HEK293 (cell line): Measurements from ENCODE around the gene CELSR3.
A peak's percentile ranks its signal among the peaks of the same experiment; 100 is the strongest.

ENCODE experiments used
- CTCF ChIA-PET: fragments of 350-600 bp; formaldehyde crosslinking; extraction: SDS; loops from one replicate; lab custom pipeline; 2021; ENCODE audit warnings: antibody characterized with exemption; lab: Yijun Ruan, JAX
- POLR2A ChIA-PET: fragments of 300-600 bp; formaldehyde crosslinking; extraction: SDS; loops from one replicate; lab custom pipeline; 2020; ENCODE audit warnings: antibody characterized with exemption, inconsistent platforms; lab: Yijun Ruan, JAX
- H3K27ac ChIP-seq: fragments of 200-500 bp; sonication (Bioruptor generic); 2 replicates; pipeline ENCODE4 v1.5.1; 2014; ENCODE audit warnings: low read depth, low read length, control low read depth, inconsistent platforms; ENCODE audit errors: extremely low read depth
- H3K36me3 ChIP-seq, 2 experiments: fragments of 200-500 bp in 1 of 2; sonication (Bioruptor generic) in 1 of 2; 1 replicate in 1 of 2; 2 replicates in 1 of 2; pipeline ENCODE4 v1.5.1; 2014 to 2017; ENCODE audit warnings: inconsistent platforms in 2 of 2, low read length in 2 of 2; ENCODE audit not compliant: control insufficient read depth in 2 of 2, insufficient read depth in 1 of 2
- H3K4me1 ChIP-seq: fragments of 200-500 bp; sonication (Bioruptor generic); 2 replicates; pipeline ENCODE4 v1.5.1; 2014; ENCODE audit warnings: mild to moderate bottlenecking, low read length, inconsistent platforms; ENCODE audit not compliant: control insufficient read depth, insufficient read depth
- H3K4me3 ChIP-seq: 2 replicates; pipeline ENCODE4 v1.5.1; 2011; ENCODE audit warnings: low read depth, mild to moderate bottlenecking, control low read depth, low read length, moderate library complexity
- H3K9me3 ChIP-seq: fragments of 200-500 bp; sonication (Bioruptor generic); 2 replicates; pipeline ENCODE4 v1.5.1; 2014; ENCODE audit warnings: low read depth, low read length, inconsistent platforms; ENCODE audit not compliant: control insufficient read depth, insufficient read depth
- BCL11B ChIP-seq: fragments of 450-650 bp; formaldehyde crosslinking; IDR thresholded peaks from 2 replicates; pipeline ENCODE4 v1.5.1; 2016; ENCODE audit warnings: low read depth, missing biosample characterization, missing genetic modification characterization
- IKZF3 ChIP-seq: fragments of 450-650 bp; IDR thresholded peaks from 2 replicates; pipeline ENCODE4 v1.5.0; 2018; ENCODE audit warnings: missing biosample characterization, mild to moderate bottlenecking, missing genetic modification characterization, moderate library complexity
- KLF1 ChIP-seq: fragments of 450-650 bp; formaldehyde crosslinking; IDR thresholded peaks from 2 replicates; pipeline ENCODE4 v1.5.1; 2016; ENCODE audit warnings: missing biosample characterization, missing genetic modification characterization
- KLF16 ChIP-seq: fragments of 450-650 bp; formaldehyde crosslinking; IDR thresholded peaks from 2 replicates; pipeline ENCODE4 v1.5.1; 2017; ENCODE audit warnings: missing biosample characterization, missing genetic modification characterization
- PATZ1 ChIP-seq: fragments of 450-650 bp; formaldehyde crosslinking; IDR thresholded peaks from 2 replicates; pipeline ENCODE4 v1.5.1; 2016; ENCODE audit warnings: missing biosample characterization, missing genetic modification characterization
- RBAK ChIP-seq: fragments of 450-650 bp; formaldehyde crosslinking; IDR thresholded peaks from 2 replicates; pipeline ENCODE4 v1.5.1; 2016; ENCODE audit warnings: missing biosample characterization, missing genetic modification characterization
- SCRT1 ChIP-seq: fragments of 450-650 bp; formaldehyde crosslinking; IDR thresholded peaks from 2 replicates; pipeline ENCODE4 v1.5.1; 2016; ENCODE audit warnings: missing biosample characterization, missing genetic modification characterization, borderline replicate concordance
- SP2 ChIP-seq: fragments of 450-650 bp; formaldehyde crosslinking; IDR thresholded peaks from 2 replicates; pipeline ENCODE4 v1.5.1; 2016; ENCODE audit warnings: missing biosample characterization, missing genetic modification characterization
- ZBTB1 ChIP-seq: fragments of 450-650 bp; formaldehyde crosslinking; IDR thresholded peaks from 2 replicates; pipeline ENCODE4 v1.5.1; 2016; ENCODE audit warnings: missing biosample characterization, missing genetic modification characterization
- ZBTB21 ChIP-seq: fragments of 450-650 bp; formaldehyde crosslinking; IDR thresholded peaks from 2 replicates; pipeline ENCODE4 v1.5.1; 2017; ENCODE audit warnings: missing biosample characterization, missing genetic modification characterization
- ZBTB48 ChIP-seq: fragments of 450-650 bp; formaldehyde crosslinking; IDR thresholded peaks from 2 replicates; pipeline ENCODE4 v1.5.1; 2016; ENCODE audit warnings: missing biosample characterization, missing genetic modification characterization
- ZBTB49 ChIP-seq: fragments of 450-650 bp; formaldehyde crosslinking; IDR thresholded peaks from 2 replicates; pipeline ENCODE4 v1.5.1; 2016; ENCODE audit warnings: missing biosample characterization, missing genetic modification characterization, low read depth
- ZFP69B ChIP-seq: fragments of 450-650 bp; formaldehyde crosslinking; IDR thresholded peaks from 2 replicates; pipeline ENCODE4 v1.5.1; 2016; ENCODE audit warnings: missing biosample characterization, missing genetic modification characterization
- ZNF214 ChIP-seq: fragments of 450-650 bp; formaldehyde crosslinking; IDR thresholded peaks from 2 replicates; pipeline ENCODE4 v1.5.1; 2017; ENCODE audit warnings: missing biosample characterization, mild to moderate bottlenecking, missing genetic modification characterization, borderline replicate concordance
- ZNF280C ChIP-seq: fragments of 450-650 bp; formaldehyde crosslinking; IDR thresholded peaks from 2 replicates; pipeline ENCODE4 v1.5.1; 2016; ENCODE audit warnings: missing biosample characterization, missing genetic modification characterization
- ZNF280D ChIP-seq: fragments of 450-650 bp; formaldehyde crosslinking; IDR thresholded peaks from 2 replicates; pipeline ENCODE4 v1.5.1; 2016; ENCODE audit warnings: missing biosample characterization, missing genetic modification characterization
- ZNF398 ChIP-seq: fragments of 450-650 bp; formaldehyde crosslinking; IDR thresholded peaks from 2 replicates; pipeline ENCODE4 v1.5.1; 2017; ENCODE audit warnings: missing biosample characterization, missing genetic modification characterization
- ZNF501 ChIP-seq: fragments of 450-650 bp; formaldehyde crosslinking; IDR thresholded peaks from 2 replicates; pipeline ENCODE4 v1.5.1; 2016; ENCODE audit warnings: missing biosample characterization, missing genetic modification characterization
- ZNF837 ChIP-seq: fragments of 450-650 bp; formaldehyde crosslinking; IDR thresholded peaks from 2 replicates; pipeline ENCODE4 v1.5.1; 2016; ENCODE audit warnings: missing biosample characterization, missing genetic modification characterization

The CELSR3 gene

GRCh38 chr3:48595526-48596121 is 67.1 kb downstream of the CELSR3 start (continued):
- no peak for TF ChIP-seq ZBTB21 (tag by site-specific recombination)
- TF ChIP-seq BCL11B (tag by site-specific recombination), result no peak
- TF ChIP-seq ZNF280D (tag by site-specific recombination), result no peak
- TF ChIP-seq SCRT1, result no peak
- TF ChIP-seq KLF1 (tag by site-specific recombination), result peak; percentile 31; the same call in 1 of the 2 replicates
- no peak for TF ChIP-seq IKZF3 (tag by site-specific recombination)
- no peak for TF ChIP-seq RBAK (tag by site-specific recombination)
- 0 out of 2 replicates have a peak, but pooled peaks have one; percentile 24 for TF ChIP-seq ZBTB48
- TF ChIP-seq KLF16 (tag by site-specific recombination), result 0 out of 2 replicates have a peak, but pooled peaks have one; percentile 9
- TF ChIP-seq ZNF837 (tag by site-specific recombination), result no peak
- TF ChIP-seq ZNF501 (tag by site-specific recombination), result no peak
- TF ChIP-seq ZNF214, result no peak
- peak; percentile 33 for TF ChIP-seq SP2 (tag by site-specific recombination)
- TF ChIP-seq ZNF398 (tag by site-specific recombination), result peak; percentile 25; the same call in 1 of the 2 replicates
- peak; percentile 77 for TF ChIP-seq ZFP69B (tag by site-specific recombination)
- 0 out of 2 replicates have a peak, but pooled peaks have one; percentile 20 for TF ChIP-seq PATZ1

GRCh38 chr3:48595075-48595525 is 67.6 kb downstream of the CELSR3 start, which contains the start of gene COL7A1:
TSS of gene COL7A1 (minus strand) at chr3:48595329. CDS start at chr3:48595159, 170 bp downstream.
- no peaks in the 10 kb centered on the region; the same call in 1 of the 2 replicates for H3K4me1 ChIP-seq
- peaks cover 0 to 34% of the 10 kb centered on the region in 2 experiments; a peak in 1 of 3 replicates for H3K36me3 ChIP-seq
- no peak within 1 kb of the TSS; the same call in 1 of the 2 replicates for H3K27ac ChIP-seq
- CTCF ChIA-PET, result no interaction called here
- TF ChIP-seq ZBTB1 (tag by site-specific recombination) (no peak), ZNF280C (tag by site-specific recombination) (no peak), ZBTB49 (no peak)
- POLR2A ChIA-PET, result no interaction called here
- H3K9me3 ChIP-seq, result no peaks in the 10 kb centered on the region
- peak within 1 kb of the TSS; percentile 32 for H3K4me3 ChIP-seq
